Islet of Langerhans (tissue), 1 donor: ENCODE measurements around the gene LHX2.

Experiments used
- FAIRE-seq: peaks from one replicate; lab custom pipeline; 2011; peaks lifted over from hg19 to GRCh38; lab: Jason Lieb, UNC

LHX2 gene

GRCh38 chr9:124035001-124035650, 23.6 kb downstream of the LHX2 start:
- FAIRE-seq = no peak

- no peak for FAIRE-seq
These were observed 25.0 kb downstream of the LHX2 start for GRCh38 chr9:124036578-124036977.

- FAIRE-seq = no peak
These were observed 26.2 kb downstream of the LHX2 start for GRCh38 chr9:124037790-124038189.

GRCh38 chr9:124038239-124038638, 26.7 kb downstream of the LHX2 start:
- no peak for FAIRE-seq

GRCh38 chr9:124038790-124039633, 27.4 kb downstream of the LHX2 start:
- no peak for FAIRE-seq

- FAIRE-seq = no peak
These were observed 28.8 kb downstream of the LHX2 start for GRCh38 chr9:124040186-124040931.

- no peak for FAIRE-seq
These were observed 29.6 kb downstream of the LHX2 start for GRCh38 chr9:124040935-124041816.

GRCh38 chr9:124041817-124042116, 30.2 kb downstream of the LHX2 start:
- FAIRE-seq = no peak

GRCh38 chr9:124042201-124042721, 30.7 kb downstream of the LHX2 start:
- FAIRE-seq = no peak

GRCh38 chr9:124044448-124044847, 32.9 kb downstream of the LHX2 start:
- FAIRE-seq = no peak

GRCh38 chr9:124045076-124045829, 33.7 kb downstream of the LHX2 start:
- no peak for FAIRE-seq

- no peak for FAIRE-seq
These were observed 34.2 kb downstream of the LHX2 start for GRCh38 chr9:124045830-124046177.

GRCh38 chr9:124046189-124046588, 34.6 kb downstream of the LHX2 start:
- FAIRE-seq = no peak

- no peak for FAIRE-seq
These were observed 35.7 kb downstream of the LHX2 start for GRCh38 chr9:124047251-124047672.

GRCh38 chr9:124050955-124051354, 39.4 kb downstream of the LHX2 start:
- FAIRE-seq = no peak

- FAIRE-seq = no peak
These were observed 40.8 kb downstream of the LHX2 start for GRCh38 chr9:124052401-124052800.

GRCh38 chr9:124054582-124055227, 43.1 kb downstream of the LHX2 start:
- FAIRE-seq = no peak

- FAIRE-seq = no peak
These were observed 49.5 kb downstream of the LHX2 start for GRCh38 chr9:124060844-124061605.

GRCh38 chr9:124062172-124062571, 50.6 kb downstream of the LHX2 start:
- no peak for FAIRE-seq
